Hepatocyte (in vitro differentiated cells): ENCODE measurements around the gene POLD3. TPM values are rescaled to one million over a fixed set of nuclear protein-coding genes. Genes with fewer than 3 reads are reported as not detected.
A peak's percentile ranks its signal among the peaks of the same experiment; 100 is the strongest.

Experiments used
- DNase-seq: peaks from one replicate; pipeline ENCODE4 v3.0.0-alpha.2; 2016; ENCODE audit warnings: low spot score
- H2AFZ ChIP-seq: fragments of 200-600 bp; sonication (generic); 2 replicates; pipeline ENCODE4 v1.6.0; 2016; ENCODE audit warnings: antibody characterized with exemption, mild to moderate bottlenecking
- H3K27ac ChIP-seq: fragments of 200-600 bp; sonication (generic); 2 replicates; pipeline ENCODE4 v1.5.1; 2016; ENCODE audit warnings: mild to moderate bottlenecking
- H3K27me3 ChIP-seq: fragments of 200-600 bp; sonication (generic); 2 replicates; pipeline ENCODE4 v1.6.1; 2016
- H3K36me3 ChIP-seq: fragments of 200-600 bp; sonication (generic); replicated peaks from 2 replicates; pipeline ENCODE4 v1.5.1; 2016; ENCODE audit warnings: low read depth; ENCODE audit not compliant: insufficient read depth
- H3K4me1 ChIP-seq: fragments of 200-600 bp; sonication (generic); 2 replicates; pipeline ENCODE4 v1.5.1; 2016; ENCODE audit warnings: mild to moderate bottlenecking, moderate library complexity; ENCODE audit not compliant: insufficient read depth
- H3K4me2 ChIP-seq: fragments of 200-600 bp; sonication (generic); 2 replicates; pipeline ENCODE4 v1.6.0; 2016
- H3K4me3 ChIP-seq: fragments of 200-600 bp; sonication (generic); 2 replicates; pipeline ENCODE4 v1.5.1; 2016; ENCODE audit warnings: mild to moderate bottlenecking
- H3K79me2 ChIP-seq: fragments of 200-600 bp; sonication (generic); 2 replicates; pipeline ENCODE4 v1.6.0; 2017; ENCODE audit warnings: mild to moderate bottlenecking
- H3K9me2 ChIP-seq: fragments of 200-600 bp; sonication (generic); replicated peaks from 2 replicates; pipeline ENCODE4 v1.6.0; 2017; ENCODE audit warnings: mild to moderate bottlenecking; ENCODE audit not compliant: insufficient read depth
- H3K9me3 ChIP-seq: fragments of 200-600 bp; sonication (generic); 2 replicates; pipeline ENCODE4 v1.5.1; 2016; ENCODE audit warnings: low read depth, mild to moderate bottlenecking
- H4K20me1 ChIP-seq: fragments of 200-600 bp; sonication (generic); 2 replicates; pipeline ENCODE4 v1.6.0; 2016; ENCODE audit warnings: mild to moderate bottlenecking; ENCODE audit not compliant: insufficient read depth, poor library complexity, severe bottlenecking
- EZH2 ChIP-seq: fragments of 200-600 bp; sonication (generic); IDR thresholded peaks from 2 replicates; pipeline ENCODE4 v1.6.1; 2016; ENCODE audit warnings: antibody characterized with exemption, mild to moderate bottlenecking, borderline replicate concordance
- EZH2phosphoT487 ChIP-seq: fragments of 200-600 bp; sonication (generic); IDR thresholded peaks from one replicate; pipeline ENCODE4 v1.6.1; 2018; ENCODE audit warnings: antibody characterized with exemption, mild to moderate bottlenecking, low read depth, moderate library complexity; ENCODE audit not compliant: unreplicated experiment, severe bottlenecking
- WGBS: methylation state at CpG from one replicate; pipeline ENCODE4 v1.1.6; 2016; ENCODE audit warnings: low lambda C conversion rate; ENCODE audit errors: missing lambda C conversion rate; 5-methylcytosine and 5-hydroxymethylcytosine counted together
- polyA plus RNA-seq: library from polyadenylated mRNA; unstranded; fragments of >200 nt; fragmentation: Nextera tagmentation; extraction: Ambion mirVana; gene quantifications from 2 replicates; pipeline ENCODE4 v1.2.1, GENCODE V29; 2016
- total RNA-seq: library from RNA; depleted of rRNA; stranded (reverse); fragments of >200 nt; gene quantifications from 2 replicates; pipeline ENCODE4 v1.2.3, GENCODE V29; 2014
- TF ChIP-seq, protein P1 (sequence below): fragments of 200-600 bp; sonication (generic); IDR thresholded peaks from 2 replicates; pipeline ENCODE4 v1.5.1; 2016; ENCODE audit warnings: antibody characterized with exemption, mild to moderate bottlenecking; ENCODE audit not compliant: poor library complexity

The POLD3 gene
- total and polyA plus RNA-seq, 2 experiments from 2014 or later: 11.0 to 13.8 TPM

DNA sequence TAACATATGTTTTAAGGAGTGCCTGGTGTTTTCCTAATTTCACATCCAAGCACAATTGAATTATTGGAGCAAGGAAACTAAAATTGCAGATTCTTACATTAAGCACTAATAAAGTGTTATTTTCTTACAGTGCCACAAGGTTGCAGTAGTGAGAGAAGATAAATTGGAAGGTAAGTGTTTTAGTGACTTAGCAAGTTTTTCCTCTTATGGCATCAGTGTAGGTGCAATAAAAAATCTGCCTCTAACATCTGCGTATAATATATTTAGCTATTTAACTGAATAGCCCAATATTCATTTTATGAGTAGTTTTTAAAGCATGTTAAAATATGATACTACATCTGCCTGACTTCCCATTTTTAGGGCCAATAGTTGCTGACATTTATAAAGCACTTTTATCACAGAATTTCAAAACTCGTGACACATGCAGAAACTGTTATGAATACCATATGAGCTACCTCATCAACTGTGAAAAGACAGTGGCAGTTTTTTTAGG is 19.0 kb downstream of the POLD3 start:
- H3K9me3 ChIP-seq: no peaks in the 10 kb centered on the region
- 64% methylated on average over 2 of the region's 2 CpGs for WGBS
- H3K79me2 ChIP-seq: no peaks in the 10 kb centered on the region
- H3K4me1 ChIP-seq: no peaks in the 10 kb centered on the region
- H2AFZ ChIP-seq: no peak overlapping the region
- no peaks in the 10 kb centered on the region for H3K9me2 ChIP-seq
- H4K20me1 ChIP-seq: no peaks in the 10 kb centered on the region
- no peak overlapping the region for H3K27ac ChIP-seq
- no peak for TF ChIP-seq EZH2
- TF ChIP-seq, protein P1, sequence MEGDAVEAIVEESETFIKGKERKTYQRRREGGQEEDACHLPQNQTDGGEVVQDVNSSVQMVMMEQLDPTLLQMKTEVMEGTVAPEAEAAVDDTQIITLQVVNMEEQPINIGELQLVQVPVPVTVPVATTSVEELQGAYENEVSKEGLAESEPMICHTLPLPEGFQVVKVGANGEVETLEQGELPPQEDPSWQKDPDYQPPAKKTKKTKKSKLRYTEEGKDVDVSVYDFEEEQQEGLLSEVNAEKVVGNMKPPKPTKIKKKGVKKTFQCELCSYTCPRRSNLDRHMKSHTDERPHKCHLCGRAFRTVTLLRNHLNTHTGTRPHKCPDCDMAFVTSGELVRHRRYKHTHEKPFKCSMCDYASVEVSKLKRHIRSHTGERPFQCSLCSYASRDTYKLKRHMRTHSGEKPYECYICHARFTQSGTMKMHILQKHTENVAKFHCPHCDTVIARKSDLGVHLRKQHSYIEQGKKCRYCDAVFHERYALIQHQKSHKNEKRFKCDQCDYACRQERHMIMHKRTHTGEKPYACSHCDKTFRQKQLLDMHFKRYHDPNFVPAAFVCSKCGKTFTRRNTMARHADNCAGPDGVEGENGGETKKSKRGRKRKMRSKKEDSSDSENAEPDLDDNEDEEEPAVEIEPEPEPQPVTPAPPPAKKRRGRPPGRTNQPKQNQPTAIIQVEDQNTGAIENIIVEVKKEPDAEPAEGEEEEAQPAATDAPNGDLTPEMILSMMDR: peak; percentile 57
- no peak overlapping the region for H3K4me2 ChIP-seq
- no peaks in the 10 kb centered on the region for H3K27me3 ChIP-seq
- no peak overlapping the region for H3K4me3 ChIP-seq
- H3K36me3 ChIP-seq: no peaks in the 10 kb centered on the region
- DNase-seq: peak; percentile 63

DNA sequence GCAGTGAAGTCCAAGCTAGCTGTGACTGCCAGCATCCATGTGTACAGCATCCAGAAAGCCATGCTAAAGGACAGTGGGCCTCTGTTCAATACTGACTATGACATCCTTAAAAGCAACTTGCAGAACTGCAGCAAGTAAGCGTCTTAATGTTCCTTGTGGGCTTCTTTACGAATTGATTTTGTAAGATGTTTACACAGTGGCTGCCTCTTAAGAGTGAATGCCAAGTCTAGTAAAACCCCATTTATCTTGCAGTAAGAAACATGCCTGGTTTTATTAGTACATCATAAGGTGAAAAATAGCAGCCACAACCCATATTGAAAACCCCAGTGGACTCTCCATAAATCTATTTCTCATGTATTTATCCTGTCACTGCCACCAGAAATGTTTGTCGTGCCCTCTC is 20.5 kb downstream of the POLD3 start:
- Histone ChIP-seq H3K4me3 (no peak overlapping the region), H3K4me2 (no peak overlapping the region), H2AFZ (no peak overlapping the region), H3K9me3 (no peaks in the 10 kb centered on the region), H3K36me3 (no peaks in the 10 kb centered on the region), H4K20me1 (no peaks in the 10 kb centered on the region), H3K9me2 (no peaks in the 10 kb centered on the region), H3K27me3 (no peaks in the 10 kb centered on the region), H3K79me2 (no peaks in the 10 kb centered on the region), H3K27ac (peak overlapping the region; percentile 4), H3K4me1 (no peaks in the 10 kb centered on the region)
- 57% methylated on average over 3 of the region's 3 CpGs for WGBS
- TF ChIP-seq EZH2 (no peak), EZH2phosphoT487 (no peak)
- TF ChIP-seq, protein P1: no peak
- no peak for DNase-seq

DNA sequence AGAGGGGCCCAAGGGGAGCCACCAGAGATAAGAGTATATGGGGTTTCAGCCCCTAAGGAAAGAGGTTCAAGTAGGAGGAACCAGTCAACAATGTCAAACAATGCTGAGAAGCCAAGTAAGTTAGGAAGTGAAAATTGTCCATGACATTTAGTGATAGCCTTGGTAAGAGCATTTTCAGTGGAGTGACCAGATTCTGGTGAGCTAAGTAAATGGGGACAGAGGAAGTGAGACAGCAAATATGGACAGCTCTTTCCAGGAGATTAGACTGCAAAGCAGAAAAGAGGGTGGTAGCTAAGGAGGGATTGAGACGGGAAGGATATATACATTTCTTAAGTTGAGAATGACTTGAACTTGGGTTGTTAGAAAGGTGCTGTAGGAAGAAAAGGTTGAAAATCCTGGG is 22.9 kb downstream of the POLD3 start:
- no peak overlapping the region for H3K4me2 ChIP-seq
- no peaks in the 10 kb centered on the region for H3K9me3 ChIP-seq
- H3K27me3 ChIP-seq: no peaks in the 10 kb centered on the region
- no peak for DNase-seq
- TF ChIP-seq EZH2phosphoT487: no peak
- H3K9me2 ChIP-seq: no peaks in the 10 kb centered on the region
- H3K4me1 ChIP-seq: no peaks in the 10 kb centered on the region
- 96% methylated on average over 1 of the region's 1 CpG for WGBS
- H3K4me3 ChIP-seq: no peak overlapping the region
- no peak overlapping the region for H2AFZ ChIP-seq
- H4K20me1 ChIP-seq: no peaks in the 10 kb centered on the region
- H3K36me3 ChIP-seq: no peaks in the 10 kb centered on the region
- H3K79me2 ChIP-seq: no peaks in the 10 kb centered on the region
- no peak overlapping the region for H3K27ac ChIP-seq

DNA sequence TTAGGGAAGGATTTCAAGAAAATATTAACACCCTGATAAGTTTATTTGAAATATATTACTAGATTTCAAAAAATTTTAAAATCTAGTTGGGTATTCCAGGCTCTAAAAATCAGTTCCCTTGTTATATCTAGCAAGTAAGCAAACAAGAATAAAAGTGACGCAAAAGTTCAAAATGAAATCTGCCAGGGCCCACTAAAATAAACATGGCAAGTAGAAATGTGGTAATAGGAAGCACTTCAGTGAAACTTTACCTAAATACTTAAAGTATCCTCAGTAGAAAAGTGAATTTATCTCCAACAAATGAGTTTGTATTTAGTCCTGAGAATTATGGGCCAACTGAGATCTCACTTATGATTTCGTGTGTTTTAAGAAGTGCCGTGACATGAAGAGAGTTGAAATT is 23.6 kb downstream of the POLD3 start:
- WGBS: 86% methylated on average over 3 of the region's 3 CpGs
- Histone ChIP-seq H3K4me2 (no peak overlapping the region), H3K27ac (peak overlapping the region; percentile 14), H4K20me1 (no peaks in the 10 kb centered on the region), H3K79me2 (no peaks in the 10 kb centered on the region), H3K9me3 (no peaks in the 10 kb centered on the region), H3K9me2 (no peaks in the 10 kb centered on the region), H3K4me3 (no peak overlapping the region), H3K4me1 (no peaks in the 10 kb centered on the region), H3K36me3 (no peaks in the 10 kb centered on the region), H2AFZ (no peak overlapping the region), H3K27me3 (no peaks in the 10 kb centered on the region)
- TF ChIP-seq, protein P1: no peak
- no peak for TF ChIP-seq EZH2phosphoT487
- TF ChIP-seq EZH2: no peak
- no peak for DNase-seq
